HG02571 (cell line): ENCODE results near the gene CADM1.

Experiments used
- ATAC-seq: cut with Tn5 transposase; IDR thresholded peaks from one replicate; pipeline ENCODE4 v1.9.1; 2021; ENCODE audit warnings: mild to moderate bottlenecking, moderate library complexity; ENCODE audit not compliant: unreplicated experiment

The CADM1 gene

GRCh38 chr11:115452241-115452640 lies 52.0 kb downstream of the CADM1 start:
- ATAC-seq = no peak

GRCh38 chr11:115450519-115450918 lies 53.7 kb downstream of the CADM1 start:
- ATAC-seq = no peak

- no peak for ATAC-seq
These were observed 56.8 kb downstream of the CADM1 start for GRCh38 chr11:115447273-115447864.

- ATAC-seq = no peak
These were observed 58.0 kb downstream of the CADM1 start for GRCh38 chr11:115446214-115446613.

- no peak for ATAC-seq
These were observed 59.7 kb downstream of the CADM1 start for GRCh38 chr11:115444542-115444941.

- ATAC-seq = no peak
These were observed 64.2 kb downstream of the CADM1 start for GRCh38 chr11:115439969-115440540.

- ATAC-seq = no peak
These were observed 64.8 kb downstream of the CADM1 start for GRCh38 chr11:115439385-115439784.

GRCh38 chr11:115437902-115438575 lies 66.2 kb downstream of the CADM1 start:
- no peak for ATAC-seq

- ATAC-seq = no peak
These were observed 73.9 kb downstream of the CADM1 start for GRCh38 chr11:115430345-115430744.

GRCh38 chr11:115428306-115428705 lies 75.9 kb downstream of the CADM1 start:
- no peak for ATAC-seq

- no peak for ATAC-seq
These were observed 78.4 kb downstream of the CADM1 start for GRCh38 chr11:115425816-115426215.

- no peak for ATAC-seq
These were observed 79.0 kb downstream of the CADM1 start for GRCh38 chr11:115425250-115425649.

GRCh38 chr11:115423728-115424459 lies 80.3 kb downstream of the CADM1 start:
- no peak for ATAC-seq

GRCh38 chr11:115421992-115422689 lies 82.1 kb downstream of the CADM1 start:
- no peak for ATAC-seq

- ATAC-seq = no peak
These were observed 82.7 kb downstream of the CADM1 start for GRCh38 chr11:115421352-115421991.

GRCh38 chr11:115420505-115420904 lies 83.7 kb downstream of the CADM1 start:
- ATAC-seq = no peak

- no peak for ATAC-seq
These were observed 85.6 kb downstream of the CADM1 start for GRCh38 chr11:115418626-115419025.

- ATAC-seq = no peak
These were observed 86.1 kb downstream of the CADM1 start for GRCh38 chr11:115418081-115418480.

GRCh38 chr11:115411120-115411519 lies 93.1 kb downstream of the CADM1 start:
- ATAC-seq = no peak

- ATAC-seq = no peak
These were observed 94.5 kb downstream of the CADM1 start for GRCh38 chr11:115409691-115410220.
